ENCODE results near the gene TULP1.

The TULP1 gene

GRCh38 chr6:35499372-35499771 lies 13.3 kb downstream of the TULP1 start:
- no peak for FAIRE-seq
- DNase-seq (ENCODE audit: insufficient read length, low spot score) = no peak

- FAIRE-seq = no peak
- DNase-seq (ENCODE audit: insufficient read length, low spot score) = no peak
These were observed 14.2 kb downstream of the TULP1 start for GRCh38 chr6:35498422-35499067.

- no peak for FAIRE-seq
These were observed 14.9 kb downstream of the TULP1 start for GRCh38 chr6:35497571-35498421.

GRCh38 chr6:35496841-35497570 lies 15.7 kb downstream of the TULP1 start, which contains the start of gene TEAD3:
TEAD3 (minus strand) TSS chr6:35497079.
- no peak for FAIRE-seq
- DNase-seq (ENCODE audit: insufficient read length, low spot score) = peak; percentile 82

More at GRCh38 chr6:35497571-35498421, 14.9 kb downstream of the TULP1 start:
- DNase-seq (ENCODE audit: insufficient read length, low spot score) = peak; percentile 75

GRCh38 chr6:35496036-35496840 lies 16.5 kb downstream of the TULP1 start:
- no peak for DNase-seq (ENCODE audit: insufficient read length, low spot score)
- no peak for FAIRE-seq

GRCh38 chr6:35495258-35496035 lies 17.2 kb downstream of the TULP1 start:
- DNase-seq (ENCODE audit: insufficient read length, low spot score) (no peak), FAIRE-seq (no peak)

GRCh38 chr6:35494161-35494563 lies 18.5 kb downstream of the TULP1 start:
- FAIRE-seq = no peak
- DNase-seq (ENCODE audit: insufficient read length, low spot score) = no peak

GRCh38 chr6:35493307-35493983 lies 19.3 kb downstream of the TULP1 start:
- DNase-seq (ENCODE audit: insufficient read length, low spot score) = no peak
- FAIRE-seq = peak; percentile 87

GRCh38 chr6:35492974-35493284 lies 19.8 kb downstream of the TULP1 start:
- DNase-seq (ENCODE audit: insufficient read length, low spot score) (no peak), FAIRE-seq (no peak)

- FAIRE-seq (no peak), DNase-seq (ENCODE audit: insufficient read length, low spot score) (no peak)
These were observed 20.3 kb downstream of the TULP1 start for GRCh38 chr6:35492258-35492973.

GRCh38 chr6:35491558-35492257 lies 21.0 kb downstream of the TULP1 start:
- DNase-seq (ENCODE audit: insufficient read length, low spot score) (no peak), FAIRE-seq (no peak)

GRCh38 chr6:35490821-35491557 lies 21.7 kb downstream of the TULP1 start:
- FAIRE-seq (no peak), DNase-seq (ENCODE audit: insufficient read length, low spot score) (no peak)

- no peak for DNase-seq (ENCODE audit: insufficient read length, low spot score)
- FAIRE-seq = no peak
These were observed 22.5 kb downstream of the TULP1 start for GRCh38 chr6:35489995-35490791.

GRCh38 chr6:35489066-35489465 lies 23.6 kb downstream of the TULP1 start:
- DNase-seq (ENCODE audit: insufficient read length, low spot score) = no peak
- no peak for FAIRE-seq

- FAIRE-seq (no peak), DNase-seq (ENCODE audit: insufficient read length, low spot score) (no peak)
These were observed 24.2 kb downstream of the TULP1 start for GRCh38 chr6:35488517-35488862.

- DNase-seq (ENCODE audit: insufficient read length, low spot score) (peak; percentile 41), FAIRE-seq (no peak)
These were observed 24.8 kb downstream of the TULP1 start for GRCh38 chr6:35487658-35488516.

Data from HTR-8/SVneo (cell line).